OCI-LY1 (cell line): ENCODE measurements around the gene BCAR1.

Source experiments
- H2AFZ ChIP-seq: fragments of 200-600 bp; sonication (generic), shearing (Covaris generic); 2 replicates; pipeline ENCODE4 v1.6.0; 2014; ENCODE audit warnings: antibody characterized with exemption, mild to moderate bottlenecking, low read length
- H3F3A ChIP-seq: fragments of 200-600 bp; sonication (generic), shearing (Covaris generic); 2 replicates; pipeline ENCODE4 v1.6.0; 2014; ENCODE audit warnings: mild to moderate bottlenecking, antibody characterized with exemption, low read length, moderate library complexity; ENCODE audit not compliant: insufficient read depth
- H3K27ac ChIP-seq: fragments of 200-600 bp; sonication (generic); 2 replicates; pipeline ENCODE4 v1.5.1; 2014; ENCODE audit warnings: low read length, mixed run types, mild to moderate bottlenecking, low read depth; ENCODE audit not compliant: poor library complexity, severe bottlenecking
- H3K27me3 ChIP-seq: fragments of 200-600 bp; sonication (generic); 2 replicates; pipeline ENCODE4 v1.6.0; 2014; ENCODE audit warnings: antibody characterized with exemption, mild to moderate bottlenecking, low read length, moderate library complexity; ENCODE audit not compliant: insufficient read depth
- H3K36me3 ChIP-seq: fragments of 200-600 bp; sonication (generic); 2 replicates; pipeline ENCODE4 v1.6.1; 2014; ENCODE audit warnings: mild to moderate bottlenecking, antibody characterized with exemption, low read length, moderate library complexity, mixed read lengths; ENCODE audit not compliant: insufficient read depth
- H3K4me1 ChIP-seq: fragments of 200-600 bp; sonication (generic); 2 replicates; pipeline ENCODE4 v1.5.1; 2014; ENCODE audit warnings: mild to moderate bottlenecking, low read length, moderate library complexity; ENCODE audit not compliant: insufficient read depth, severe bottlenecking
- H3K4me2 ChIP-seq: fragments of 200-600 bp; sonication (generic), shearing (Covaris generic); 2 replicates; pipeline ENCODE4 v1.6.1; 2014; ENCODE audit warnings: low read length
- H3K4me3 ChIP-seq: fragments of 200-600 bp; sonication (generic); 2 replicates; pipeline ENCODE4 v1.5.1; 2014; ENCODE audit warnings: low read length, low read depth, mild to moderate bottlenecking, mixed read lengths; ENCODE audit not compliant: poor library complexity, severe bottlenecking
- H3K79me2 ChIP-seq: fragments of 200-600 bp; shearing (Covaris generic); 2 replicates; pipeline ENCODE4 v1.6.1; 2016; ENCODE audit warnings: mixed run types, low read length, mixed read lengths; ENCODE audit not compliant: insufficient read depth
- H3K9ac ChIP-seq: fragments of 200-600 bp; sonication (generic), shearing (Covaris generic); 2 replicates; pipeline ENCODE4 v1.6.1; 2014; ENCODE audit warnings: mild to moderate bottlenecking, low read length, mixed read lengths
- H3K9me2 ChIP-seq: fragments of 200-600 bp; sonication (generic), shearing (Covaris generic); 2 replicates; pipeline ENCODE4 v1.6.1; 2014; ENCODE audit warnings: low read depth, mild to moderate bottlenecking, low read length, mixed read lengths
- H3K9me3 ChIP-seq: fragments of 200-600 bp; shearing (Covaris generic); 2 replicates; pipeline ENCODE4 v1.6.1; 2014; ENCODE audit warnings: low read length, mixed read lengths
- H4K20me1 ChIP-seq: fragments of 200-600 bp; sonication (generic), shearing (Covaris generic); 2 replicates; pipeline ENCODE4 v1.6.0; 2016; ENCODE audit warnings: mild to moderate bottlenecking, low read length; ENCODE audit not compliant: insufficient read depth
- EZH2 ChIP-seq: fragments of 200-600 bp; sonication (generic), shearing (Covaris generic); IDR thresholded peaks from 2 replicates; pipeline ENCODE4 v1.8.0; 2017; ENCODE audit warnings: borderline replicate concordance, mixed run types, mild to moderate bottlenecking, antibody characterized with exemption, low read length, moderate library complexity, mixed read lengths
- TF ChIP-seq, protein P1 (sequence below): fragments of 200-600 bp; sonication (generic), shearing (Covaris generic); IDR thresholded peaks from 2 replicates; pipeline ENCODE4 v1.5.1; 2017; ENCODE audit warnings: mild to moderate bottlenecking, antibody characterized with exemption, low read length, moderate library complexity, mixed read lengths

Gene BCAR1

DNA sequence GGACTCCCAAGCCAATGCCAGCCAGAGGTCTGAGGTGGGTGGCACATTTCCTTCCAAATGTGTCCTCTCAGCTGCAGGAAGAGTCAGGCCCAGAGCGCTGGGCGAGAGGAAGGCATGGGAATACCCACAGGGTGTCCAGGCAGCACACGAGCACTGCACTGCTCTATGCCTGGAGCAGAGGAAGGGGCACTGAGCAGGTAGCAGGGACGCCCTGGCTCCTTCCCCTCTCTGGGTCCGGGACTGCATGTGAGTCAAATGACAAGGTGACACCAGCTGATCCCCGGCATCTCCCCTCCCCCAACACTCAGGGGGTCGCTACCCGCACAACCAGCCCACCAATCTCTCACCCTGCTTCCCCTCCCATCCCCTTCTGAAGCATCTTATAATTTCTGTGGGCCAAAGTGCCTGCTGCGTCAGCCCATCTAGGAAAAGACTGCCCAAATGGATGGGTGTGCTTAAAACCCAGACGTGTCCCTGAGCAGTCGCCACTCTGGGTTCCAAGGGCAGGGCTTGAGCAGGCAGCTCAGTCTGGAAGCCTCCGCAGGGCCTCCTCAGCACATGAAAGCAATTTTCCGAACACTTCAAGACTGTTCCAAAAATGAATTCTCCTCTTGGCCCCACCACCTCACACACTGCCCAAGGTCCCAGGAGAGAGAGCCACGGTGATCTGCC, 12.0 kb upstream of the BCAR1 start:
- Histone ChIP-seq H4K20me1 (no peaks in the 10 kb centered on the region), H3K9me3 (no peaks in the 10 kb centered on the region), H2AFZ (no peak overlapping the region), H3K9me2 (no peaks in the 10 kb centered on the region), H3K79me2 (no peaks in the 10 kb centered on the region), H3K9ac (no peak overlapping the region), H3K27ac (no peak overlapping the region), H3K27me3 (0 out of 2 replicates have a peak, but pooled peaks cover 9% of the 10 kb centered on the region), H3F3A (no peaks in the 10 kb centered on the region), H3K4me1 (peaks cover 15% of the 10 kb centered on the region), H3K4me2 (no peak overlapping the region), H3K4me3 (no peak overlapping the region), H3K36me3 (no peaks in the 10 kb centered on the region)
- TF ChIP-seq, protein P1, sequence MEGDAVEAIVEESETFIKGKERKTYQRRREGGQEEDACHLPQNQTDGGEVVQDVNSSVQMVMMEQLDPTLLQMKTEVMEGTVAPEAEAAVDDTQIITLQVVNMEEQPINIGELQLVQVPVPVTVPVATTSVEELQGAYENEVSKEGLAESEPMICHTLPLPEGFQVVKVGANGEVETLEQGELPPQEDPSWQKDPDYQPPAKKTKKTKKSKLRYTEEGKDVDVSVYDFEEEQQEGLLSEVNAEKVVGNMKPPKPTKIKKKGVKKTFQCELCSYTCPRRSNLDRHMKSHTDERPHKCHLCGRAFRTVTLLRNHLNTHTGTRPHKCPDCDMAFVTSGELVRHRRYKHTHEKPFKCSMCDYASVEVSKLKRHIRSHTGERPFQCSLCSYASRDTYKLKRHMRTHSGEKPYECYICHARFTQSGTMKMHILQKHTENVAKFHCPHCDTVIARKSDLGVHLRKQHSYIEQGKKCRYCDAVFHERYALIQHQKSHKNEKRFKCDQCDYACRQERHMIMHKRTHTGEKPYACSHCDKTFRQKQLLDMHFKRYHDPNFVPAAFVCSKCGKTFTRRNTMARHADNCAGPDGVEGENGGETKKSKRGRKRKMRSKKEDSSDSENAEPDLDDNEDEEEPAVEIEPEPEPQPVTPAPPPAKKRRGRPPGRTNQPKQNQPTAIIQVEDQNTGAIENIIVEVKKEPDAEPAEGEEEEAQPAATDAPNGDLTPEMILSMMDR: no peak
- no peak for TF ChIP-seq EZH2

DNA sequence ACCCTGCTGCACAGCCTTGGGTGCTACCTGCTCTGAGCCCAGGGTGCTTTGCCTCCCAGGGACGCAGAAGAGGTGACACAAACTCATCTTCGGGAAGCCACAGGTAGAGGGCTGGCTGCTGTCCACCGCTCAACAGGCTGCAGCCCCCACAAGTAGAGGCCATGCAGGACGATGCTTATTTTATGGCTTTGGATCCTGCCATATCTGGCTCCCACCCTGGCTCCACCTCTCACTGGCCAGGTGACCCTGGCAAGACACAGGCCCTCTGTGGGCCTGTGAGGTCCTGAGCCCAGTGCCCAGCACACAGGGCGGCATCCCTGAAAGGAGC, 11.3 kb upstream of the BCAR1 start:
- Histone ChIP-seq H3K4me2 (no peak overlapping the region), H3K79me2 (no peaks in the 10 kb centered on the region)

DNA sequence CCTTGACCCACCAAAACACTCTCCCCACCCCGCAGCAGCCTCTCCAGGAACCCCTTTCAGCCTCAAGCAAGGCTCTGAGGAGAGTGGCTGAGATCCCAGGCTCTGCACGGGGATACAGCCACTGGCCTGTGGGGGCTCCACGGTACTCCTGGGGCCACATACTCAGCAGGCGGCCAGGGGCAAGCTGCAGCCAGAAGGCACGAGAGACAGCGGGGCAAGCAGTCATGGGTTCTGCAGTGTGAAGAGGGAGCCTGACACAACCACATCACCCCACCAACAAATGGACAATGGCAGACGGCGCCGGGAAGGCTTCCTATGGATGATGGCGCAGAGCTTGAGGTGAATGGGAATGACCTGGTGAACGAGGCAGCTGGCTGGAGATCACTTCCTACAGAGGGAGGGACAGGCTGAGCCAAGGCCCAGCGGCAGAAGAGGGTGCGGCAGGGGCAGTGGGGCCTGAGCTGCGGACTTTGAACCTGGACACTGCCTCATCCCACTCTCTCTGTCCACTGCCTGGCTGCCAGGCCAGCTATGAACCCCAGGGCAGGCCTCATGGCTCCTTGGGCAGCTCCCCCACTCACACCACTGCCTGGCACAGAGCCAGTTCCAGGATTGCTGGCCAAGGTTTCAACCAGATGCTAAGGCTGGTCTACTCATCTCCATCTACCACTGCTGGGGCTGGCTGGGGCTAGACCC, 10.8 kb upstream of the BCAR1 start:
- H3F3A ChIP-seq: no peaks in the 10 kb centered on the region
- TF ChIP-seq EZH2: no peak
- TF ChIP-seq, protein P1: no peak
- no peak overlapping the region for H3K27ac ChIP-seq
- no peaks in the 10 kb centered on the region for H3K36me3 ChIP-seq
- no peaks in the 10 kb centered on the region for H3K79me2 ChIP-seq
- H3K27me3 ChIP-seq: 0 out of 2 replicates have a peak, but pooled peaks cover 15% of the 10 kb centered on the region
- H3K9me3 ChIP-seq: no peaks in the 10 kb centered on the region
- H3K4me3 ChIP-seq: no peak overlapping the region
- no peak overlapping the region for H2AFZ ChIP-seq
- H3K9ac ChIP-seq: no peak overlapping the region
- no peaks in the 10 kb centered on the region for H3K9me2 ChIP-seq
- H3K4me2 ChIP-seq: no peak overlapping the region
- H3K4me1 ChIP-seq: peaks cover 15% of the 10 kb centered on the region
- H4K20me1 ChIP-seq: no peaks in the 10 kb centered on the region

More for the DNA sequence above, 11.3 kb upstream of the BCAR1 start:
- Histone ChIP-seq H2AFZ (no peak overlapping the region), H3F3A (no peaks in the 10 kb centered on the region), H3K4me3 (no peak overlapping the region), H3K27me3 (0 out of 2 replicates have a peak, but pooled peaks cover 12% of the 10 kb centered on the region), H4K20me1 (no peaks in the 10 kb centered on the region), H3K9ac (no peak overlapping the region), H3K27ac (no peak overlapping the region), H3K4me1 (peaks cover 15% of the 10 kb centered on the region), H3K9me2 (no peaks in the 10 kb centered on the region), H3K36me3 (no peaks in the 10 kb centered on the region), H3K9me3 (no peaks in the 10 kb centered on the region)
- TF ChIP-seq EZH2: no peak
- TF ChIP-seq, protein P1: no peak
